SU-DHL-6 (cell line): ENCODE results near the gene GPATCH2.

Experiments used
- EZH2phosphoT487 ChIP-seq: fragments of 200-600 bp; sonication (generic), shearing (Covaris generic); conservative IDR thresholded peaks from 2 replicates; pipeline ENCODE4 v1.6.1; 2018; ENCODE audit warnings: mild to moderate bottlenecking, antibody characterized with exemption, low read length, moderate library complexity, mixed read lengths
- TF ChIP-seq, protein P1 (sequence below): fragments of 200-600 bp; sonication (generic); IDR thresholded peaks from one replicate; pipeline ENCODE4 v1.5.1; 2017; ENCODE audit warnings: antibody characterized with exemption, mild to moderate bottlenecking, low read length, moderate library complexity; ENCODE audit not compliant: insufficient read depth, poor library complexity, severe bottlenecking

DNA sequence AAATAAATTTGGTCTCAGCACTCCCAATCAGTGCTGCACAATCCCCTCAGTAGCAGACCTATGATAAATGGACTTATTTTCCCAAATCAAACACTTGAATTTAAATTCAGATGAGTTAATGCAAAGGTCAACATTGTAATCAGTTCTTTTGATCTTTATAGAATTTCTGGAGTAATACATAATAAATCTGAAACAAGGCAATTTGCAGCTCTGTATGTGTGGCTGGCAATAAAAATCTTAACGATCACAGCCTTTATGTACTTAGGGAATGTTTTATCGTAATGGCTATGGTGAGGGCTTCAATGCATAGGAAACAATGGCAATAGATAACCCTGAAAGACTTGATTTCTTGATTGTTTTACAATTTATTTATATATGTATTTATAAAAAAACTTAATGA is 91.4 kb downstream of the GPATCH2 start:
- TF ChIP-seq, protein P1, sequence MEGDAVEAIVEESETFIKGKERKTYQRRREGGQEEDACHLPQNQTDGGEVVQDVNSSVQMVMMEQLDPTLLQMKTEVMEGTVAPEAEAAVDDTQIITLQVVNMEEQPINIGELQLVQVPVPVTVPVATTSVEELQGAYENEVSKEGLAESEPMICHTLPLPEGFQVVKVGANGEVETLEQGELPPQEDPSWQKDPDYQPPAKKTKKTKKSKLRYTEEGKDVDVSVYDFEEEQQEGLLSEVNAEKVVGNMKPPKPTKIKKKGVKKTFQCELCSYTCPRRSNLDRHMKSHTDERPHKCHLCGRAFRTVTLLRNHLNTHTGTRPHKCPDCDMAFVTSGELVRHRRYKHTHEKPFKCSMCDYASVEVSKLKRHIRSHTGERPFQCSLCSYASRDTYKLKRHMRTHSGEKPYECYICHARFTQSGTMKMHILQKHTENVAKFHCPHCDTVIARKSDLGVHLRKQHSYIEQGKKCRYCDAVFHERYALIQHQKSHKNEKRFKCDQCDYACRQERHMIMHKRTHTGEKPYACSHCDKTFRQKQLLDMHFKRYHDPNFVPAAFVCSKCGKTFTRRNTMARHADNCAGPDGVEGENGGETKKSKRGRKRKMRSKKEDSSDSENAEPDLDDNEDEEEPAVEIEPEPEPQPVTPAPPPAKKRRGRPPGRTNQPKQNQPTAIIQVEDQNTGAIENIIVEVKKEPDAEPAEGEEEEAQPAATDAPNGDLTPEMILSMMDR, result no peak
- TF ChIP-seq EZH2phosphoT487, result no peak
